HCT116 (cell line): ENCODE data around the gene FMN2. TPM values are rescaled to one million over a fixed set of nuclear protein-coding genes. Genes with fewer than 3 reads are reported as not detected.

Experiments
- ATAC-seq: fragments of 200-7000 bp; cut with Tn5 transposase; 2 replicates; pipeline ENCODE4 v1.9.1; 2020; ENCODE audit warnings: mild to moderate bottlenecking, moderate library complexity
- BruUV-seq: library from RNA; stranded (reverse); fragments of 400-500 nt; replicated peaks from 2 replicates; lab custom pipeline; 2021; lab: Mats Ljungman, UMichigan
- CTCF ChIA-PET: fragments of 300-600 bp; sonication (Branson Sonifier 250); formaldehyde crosslinking; loops from one replicate; lab custom pipeline; 2021; ENCODE audit warnings: antibody characterized with exemption; lab: Charles Lee
- POLR2A ChIA-PET: fragments of 300-600, 350-600 bp; sonication (Branson Sonifier 250); formaldehyde crosslinking; loops from one replicate; lab custom pipeline; 2021; ENCODE audit warnings: antibody characterized with exemption; lab: Charles Lee
- RAD21 ChIA-PET, 2 experiments: fragments of 300-600 bp; sonication (Branson Sonifier 250); formaldehyde crosslinking; loops; one replicate each; lab custom pipeline; 2023; ENCODE audit warnings: low total read pairs in 2 of 2; ENCODE audit not compliant: uncharacterized antibody in 2 of 2, unreplicated experiment in 2 of 2, low non-redundant PET in 1 of 2; lab: Charles Lee
- DNase-seq: peaks from one replicate; pipeline ENCODE4 v3.0.0-alpha.2; 2010; ENCODE audit warnings: low read depth, low spot score
- H2AFZ ChIP-seq: fragments of 200-600 bp; shearing (Covaris generic), sonication (generic); 2 replicates; pipeline ENCODE4 v1.6.1; 2017; ENCODE audit warnings: low read depth, mixed run types, mixed read lengths, antibody characterized with exemption, low read length; ENCODE audit not compliant: poor library complexity, severe bottlenecking
- H3K27ac ChIP-seq: 2 replicates; pipeline ENCODE4 v1.5.1; 2012; ENCODE audit warnings: low read depth, low read length
- H3K27me3 ChIP-seq: fragments of 200-600 bp; sonication (generic); 2 replicates; pipeline ENCODE4 v1.6.1; 2016; ENCODE audit warnings: mixed run types, low read length, mixed read lengths; ENCODE audit not compliant: insufficient read depth
- H3K36me3 ChIP-seq, 2 experiments: fragments of 200-500 bp in 1 of 2; fragments of 200-600 bp in 1 of 2; sonication (Bioruptor generic) in 1 of 2; sonication (generic) in 1 of 2; 2 replicates each; pipeline versions ENCODE4 v1.5.1 to v1.6.1; 2014 to 2016; ENCODE audit warnings: low read length in 2 of 2, inconsistent platforms in 1 of 2, mixed read lengths in 1 of 2, mixed run types in 1 of 2; ENCODE audit not compliant: insufficient read depth in 2 of 2, control insufficient read depth in 1 of 2
- H3K4me1 ChIP-seq, 2 experiments: fragments of 200-600 bp in 1 of 2; sonication (generic) in 1 of 2; 2 replicates each; pipeline versions ENCODE4 v1.5.1 to v1.6.1; 2012 to 2017; ENCODE audit warnings: low read length in 2 of 2, inconsistent platforms in 1 of 2, mild to moderate bottlenecking in 1 of 2, mixed read lengths in 1 of 2, mixed run types in 1 of 2, moderate library complexity in 1 of 2; ENCODE audit not compliant: insufficient read depth in 2 of 2, control insufficient read depth in 1 of 2
- H3K4me2 ChIP-seq: fragments of 200-600 bp; sonication (generic); 2 replicates; pipeline ENCODE4 v1.6.1; 2017; ENCODE audit warnings: mixed run types, low read length, mixed read lengths
- H3K4me3 ChIP-seq, 2 experiments: fragments of 200-600 bp in 1 of 2; sonication (generic) in 1 of 2; replicated peaks in 1 of 2; 2 replicates each; pipeline ENCODE4 v1.5.1; 2011 to 2016; ENCODE audit warnings: low read length in 2 of 2, control low read depth in 1 of 2, low read depth in 1 of 2, mild to moderate bottlenecking in 1 of 2, mixed read lengths in 1 of 2, mixed run types in 1 of 2
- H3K79me2 ChIP-seq: fragments of 200-600 bp; sonication (generic); 2 replicates; pipeline ENCODE4 v1.6.1; 2017; ENCODE audit warnings: mild to moderate bottlenecking, mixed run types, low read length, moderate library complexity, mixed read lengths; ENCODE audit not compliant: insufficient read depth
- H3K9ac ChIP-seq: fragments of 200-600 bp; sonication (generic); 2 replicates; pipeline ENCODE4 v1.6.1; 2016; ENCODE audit warnings: low read length, mixed read lengths
- H3K9me2 ChIP-seq: fragments of 200-600 bp; sonication (generic), shearing (Covaris generic); 2 replicates; pipeline ENCODE4 v1.6.1; 2017; ENCODE audit warnings: mixed run types, mild to moderate bottlenecking, moderate library complexity; ENCODE audit not compliant: insufficient read depth
- H3K9me3 ChIP-seq, 2 experiments: fragments of 200-500 bp in 1 of 2; fragments of 200-600 bp in 1 of 2; sonication (Bioruptor generic) in 1 of 2; sonication (generic) in 1 of 2; 2 replicates each; pipeline ENCODE4 v1.6.1; 2014 to 2017; ENCODE audit warnings: low read length in 2 of 2, mixed read lengths in 2 of 2, inconsistent platforms in 1 of 2, low read depth in 1 of 2, mild to moderate bottlenecking in 1 of 2, mixed run types in 1 of 2, moderate library complexity in 1 of 2; ENCODE audit not compliant: control insufficient read depth in 1 of 2, insufficient read depth in 1 of 2
- H4K20me1 ChIP-seq: fragments of 200-600 bp; sonication (generic), shearing (Covaris generic); 2 replicates; pipeline ENCODE4 v1.6.1; 2017; ENCODE audit warnings: mixed run types, mild to moderate bottlenecking, moderate library complexity; ENCODE audit not compliant: insufficient read depth
- ATF3 ChIP-seq: IDR thresholded peaks from 2 replicates; pipeline ENCODE4 v1.6.1; 2012
- CBX3 ChIP-seq: IDR thresholded peaks from 2 replicates; pipeline ENCODE4 v1.6.1; 2012; ENCODE audit warnings: low read depth
- CEBPB ChIP-seq: IDR thresholded peaks from 2 replicates; pipeline ENCODE4 v1.6.1; 2012; ENCODE audit warnings: low read depth
- EGR1 ChIP-seq: IDR thresholded peaks from 2 replicates; pipeline ENCODE4 v1.6.1; 2012; ENCODE audit warnings: low read depth
- EZH2 ChIP-seq: fragments of 200-600 bp; sonication (generic); IDR thresholded peaks from 2 replicates; pipeline ENCODE4 v1.6.1; 2017; ENCODE audit warnings: antibody characterized with exemption, mixed run types
- FOSL1 ChIP-seq: IDR thresholded peaks from 2 replicates; pipeline ENCODE4 v1.6.1; 2012; ENCODE audit warnings: low read depth
- MAX ChIP-seq: IDR thresholded peaks from 2 replicates; pipeline ENCODE4 v1.6.1; 2012
- POLR2A ChIP-seq: IDR thresholded peaks from 2 replicates; pipeline ENCODE4 v1.7.0; 2011; ENCODE audit warnings: borderline replicate concordance; ENCODE audit not compliant: insufficient read depth, insufficient read length; ENCODE audit errors: extremely low read depth
- POLR2AphosphoS5 ChIP-seq: IDR thresholded peaks from 2 replicates; pipeline ENCODE4 v1.6.1; 2011; ENCODE audit warnings: mild to moderate bottlenecking, low read depth, low read length, moderate library complexity
- RAD21 ChIP-seq: IDR thresholded peaks from 2 replicates; pipeline ENCODE4 v1.6.1; 2012; ENCODE audit warnings: low read depth, mild to moderate bottlenecking
- SIN3A ChIP-seq: IDR thresholded peaks from 2 replicates; pipeline ENCODE4 v1.6.1; 2012; ENCODE audit warnings: low read depth
- ZFX ChIP-seq: fragments of 450-650 bp; IDR thresholded peaks from 2 replicates; pipeline ENCODE4 v1.6.1; 2017
- intact Hi-C: fragments of 100-400 bp; cut with micrococcal nuclease; formaldehyde crosslinking; loops from 2 replicates; pipeline ENCODE4 v1.10.0; 2022
- total RNA-seq: library from RNA; stranded (reverse); gene quantifications from one replicate; pipeline ENCODE4 v1.2.1, GENCODE V29; 2021; ENCODE audit not compliant: unreplicated experiment

The FMN2 gene
- total RNA-seq, 1 experiment from 2014 or later: not detected

- no TSS peak for BruUV-seq
- Histone ChIP-seq H3K36me3 (no peaks in the 10 kb centered on the region), H3K9ac (no peak overlapping the region), H3K4me3 (no peak overlapping the region), H4K20me1 (no peaks in the 10 kb centered on the region), H2AFZ (no peak overlapping the region), H3K27ac (no peak overlapping the region), H3K27me3 (no peaks in the 10 kb centered on the region), H3K9me2 (no peaks in the 10 kb centered on the region), H3K9me3 (0 out of 4 replicates have a peak, but pooled peaks cover 0 to 3% of the 10 kb centered on the region in 2 experiments), H3K4me1 (no peaks in the 10 kb centered on the region), H3K4me2 (no peak overlapping the region), H3K79me2 (no peaks in the 10 kb centered on the region)
- intact Hi-C loops: no loop called here
- ATAC-seq (no peak), DNase-seq (no peak)
- TF ChIP-seq ATF3 (no peak), POLR2A (no peak), MAX (no peak)
- POLR2A ChIA-PET: no interaction called here
- RAD21 ChIA-PET: no interaction called here
- CTCF ChIA-PET: no interaction called here
Observed at GRCh38 chr1:240139511-240139910, 47.8 kb downstream of the FMN2 start.

- H3K27me3 ChIP-seq: no peaks in the 10 kb centered on the region
- ChIA-PET RAD21 (no interaction called here), CTCF (no interaction called here), POLR2A (no interaction called here)
- H4K20me1 ChIP-seq: no peaks in the 10 kb centered on the region
- H3K9me3 ChIP-seq: no peaks in the 10 kb centered on the region
- H3K9ac ChIP-seq: no peak overlapping the region
- ATAC-seq (no peak), DNase-seq (no peak)
- H3K4me2 ChIP-seq: no peak overlapping the region
- no peaks in the 10 kb centered on the region for H3K36me3 ChIP-seq
- no peak overlapping the region for H2AFZ ChIP-seq
- BruUV-seq: no TSS peak
- TF ChIP-seq CEBPB (no peak), RAD21 (no peak), FOSL1 (no peak), EZH2 (no peak), POLR2AphosphoS5 (no peak), ZFX (no peak), SIN3A (no peak), EGR1 (no peak), CBX3 (no peak)
- intact Hi-C loops: no loop called here
- no peaks in the 10 kb centered on the region for H3K79me2 ChIP-seq
- H3K4me3 ChIP-seq: no peak overlapping the region
- H3K27ac ChIP-seq: no peak overlapping the region
- H3K4me1 ChIP-seq: no peaks in the 10 kb centered on the region
- H3K9me2 ChIP-seq: no peaks in the 10 kb centered on the region
Observed at GRCh38 chr1:240145120-240145519, 53.4 kb downstream of the FMN2 start.
